Endometrial microvascular endothelial cells (primary cell): ENCODE measurements around the gene NOTCH1. TPM values are rescaled to one million over a fixed set of nuclear protein-coding genes. Genes with fewer than 3 reads are reported as not detected.
"Not testable (repeated sequence)": the region's sequence is repeated elsewhere in the genome, so short reads cannot be mapped to it uniquely, and the experiment has no call there.

Experiments used
- in situ Hi-C: cut with HindIII; loops from 2 replicates; pipeline ENCODE4 v1.10.0; 2017; ENCODE audit warnings: low sequenced_read_pairs, low pct_unique_long_range_greater_than_20kb; ENCODE audit errors: inconsistent ontology term
- total RNA-seq: library from RNA; depleted of rRNA; stranded (reverse); fragments of >200 nt; gene quantifications from one replicate; pipeline ENCODE4 v1.2.3, GENCODE V29; 2015; ENCODE audit errors: inconsistent ontology term

Gene NOTCH1
- total RNA-seq, 1 donor from 2014 or later: 63.9 TPM

DNA sequence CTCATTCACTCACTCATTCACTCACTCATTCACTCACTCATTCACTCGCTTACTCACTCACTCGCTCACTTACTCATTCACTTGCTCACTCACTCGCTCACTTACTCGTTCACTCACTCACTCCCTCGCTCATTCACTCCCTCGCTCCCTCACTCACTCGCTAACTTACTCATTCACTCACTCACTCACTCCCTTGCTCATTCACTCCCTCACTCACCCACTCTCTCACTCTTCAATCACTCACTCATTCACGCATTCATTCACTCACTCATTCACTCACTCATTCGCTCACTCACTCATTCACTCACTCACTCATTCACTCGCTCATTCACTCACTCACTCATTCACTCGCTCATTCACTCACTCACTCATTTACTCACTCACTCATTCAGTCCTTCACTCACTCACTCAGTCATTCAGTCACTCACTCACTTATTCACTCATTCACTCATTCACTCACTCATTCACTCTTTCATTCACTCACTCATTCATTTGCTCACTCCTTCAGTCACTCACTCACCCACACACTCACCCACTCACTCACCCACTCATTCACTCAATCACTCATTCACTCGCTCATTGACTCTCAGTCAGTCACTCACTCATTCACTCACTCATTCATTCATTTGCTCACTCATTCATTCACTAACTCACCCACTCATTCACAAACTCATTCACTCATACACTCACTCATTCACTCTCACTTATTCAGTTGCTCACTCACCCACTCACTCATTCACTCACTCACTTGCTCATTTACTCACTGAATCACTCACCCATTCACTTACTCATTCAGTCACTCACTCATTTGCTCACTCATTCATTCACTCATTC is 36.0 kb upstream of the NOTCH1 start:
- in situ Hi-C loops: no loop called here

DNA sequence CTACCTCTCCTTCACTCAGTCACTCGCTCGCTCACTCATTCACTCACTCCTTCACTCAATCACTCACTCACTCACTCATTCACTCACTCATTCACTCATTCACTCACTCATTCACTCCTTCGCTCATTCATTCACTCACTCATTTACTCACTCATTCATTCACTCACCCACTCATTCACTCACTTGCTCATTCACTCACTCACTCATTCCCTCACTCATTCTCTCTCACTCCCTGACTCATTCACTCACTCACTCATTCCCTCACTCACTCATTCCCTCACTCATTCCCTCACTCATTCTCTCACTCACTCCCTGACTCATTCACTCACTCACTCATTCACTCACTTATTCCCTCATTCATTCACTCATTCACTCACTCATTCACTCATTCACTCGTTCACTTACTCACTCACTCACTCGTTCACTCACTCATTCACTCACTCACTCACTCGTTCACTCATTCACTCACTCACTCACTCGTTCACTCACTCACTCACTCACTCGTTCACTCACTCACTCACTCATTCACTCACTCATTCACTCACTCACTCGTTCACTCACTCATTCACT is 33.9 kb upstream of the NOTCH1 start:
- in situ Hi-C loops: not testable (repeated sequence)

DNA sequence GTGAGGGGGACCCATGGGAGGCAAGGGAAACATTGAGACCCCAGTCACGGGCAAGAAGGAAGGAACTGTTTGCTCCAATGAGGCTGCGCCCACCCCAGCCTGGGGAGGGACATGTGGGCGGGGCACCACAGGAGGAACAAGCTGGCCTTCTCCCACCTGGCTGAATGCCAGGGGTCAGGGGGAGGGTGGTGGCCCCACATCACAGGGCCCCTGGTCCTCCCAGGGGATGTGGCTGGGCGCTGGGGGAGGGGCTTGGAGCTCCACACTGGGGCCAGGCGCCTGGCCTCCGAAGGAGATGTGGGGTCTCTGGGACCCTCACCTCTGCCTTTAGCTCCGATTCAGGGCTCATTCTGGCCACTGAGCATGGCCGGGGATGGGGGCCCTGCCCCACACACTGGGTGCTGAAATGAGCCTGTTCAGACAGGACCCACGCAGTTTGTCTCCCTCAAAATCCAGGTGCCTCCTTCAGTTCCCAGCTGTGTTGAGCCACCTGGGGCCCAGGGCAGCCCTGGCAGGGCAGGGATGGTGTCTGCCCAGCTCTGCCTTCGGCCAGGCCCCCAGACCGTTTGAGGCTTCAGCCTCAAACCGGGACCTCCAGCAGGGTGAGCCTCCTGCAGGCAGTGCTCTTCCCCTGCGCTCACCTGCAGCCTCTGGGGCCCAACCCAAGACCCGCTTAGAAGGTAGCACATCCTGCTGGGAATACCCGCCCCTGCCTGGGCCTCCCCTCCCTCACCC is 33.2 kb upstream of the NOTCH1 start:
- in situ Hi-C loops: no loop called here

DNA sequence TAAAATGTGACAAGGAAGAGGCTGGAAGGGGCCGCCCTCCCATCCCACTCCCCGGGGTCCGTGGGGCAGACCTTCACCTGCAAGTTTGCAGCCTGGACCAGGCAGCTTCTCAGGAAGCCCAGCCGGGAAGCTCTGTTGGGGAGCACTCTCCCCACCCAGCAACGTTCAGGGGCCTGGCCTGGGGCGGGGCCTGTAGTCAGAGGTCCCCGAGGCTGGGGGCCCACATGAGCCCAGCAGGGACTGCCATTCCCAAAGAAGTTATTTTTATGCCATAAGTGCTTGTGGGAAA is 32.7 kb upstream of the NOTCH1 start:
- in situ Hi-C loops: no loop called here

DNA sequence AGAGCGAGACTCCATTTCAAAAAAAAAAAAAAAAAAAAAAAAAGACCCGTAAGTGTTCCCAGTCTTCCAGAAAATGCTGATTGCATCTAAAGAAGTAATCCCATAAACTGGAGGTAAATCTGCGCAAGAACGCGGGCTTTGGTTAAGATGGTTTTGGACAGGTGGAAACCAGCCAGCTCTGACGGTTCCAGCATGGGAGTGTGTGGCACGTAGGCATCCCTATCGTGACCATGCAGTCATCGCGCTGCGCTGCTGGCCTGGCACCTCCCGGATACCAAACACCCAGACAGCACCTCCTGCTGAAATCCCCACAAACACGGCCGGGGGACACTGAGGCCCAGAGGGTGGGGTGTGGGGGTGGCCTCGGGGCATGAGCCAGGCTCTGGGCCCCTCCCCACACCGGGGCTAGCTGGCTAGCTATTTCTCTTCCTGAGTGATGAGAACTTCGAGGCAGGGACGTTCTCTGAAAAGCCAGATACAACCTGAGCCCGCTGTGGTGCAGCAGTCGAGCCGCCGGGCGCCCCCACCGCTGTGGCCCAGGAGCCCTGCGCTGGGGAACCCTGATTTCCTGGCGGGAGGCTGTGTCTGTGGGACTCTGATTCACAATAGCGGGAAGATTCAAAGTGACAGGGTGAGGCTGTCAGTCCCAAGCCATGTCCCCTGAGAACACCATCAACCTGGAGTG is 32.2 kb upstream of the NOTCH1 start:
- in situ Hi-C loops: no loop called here

DNA sequence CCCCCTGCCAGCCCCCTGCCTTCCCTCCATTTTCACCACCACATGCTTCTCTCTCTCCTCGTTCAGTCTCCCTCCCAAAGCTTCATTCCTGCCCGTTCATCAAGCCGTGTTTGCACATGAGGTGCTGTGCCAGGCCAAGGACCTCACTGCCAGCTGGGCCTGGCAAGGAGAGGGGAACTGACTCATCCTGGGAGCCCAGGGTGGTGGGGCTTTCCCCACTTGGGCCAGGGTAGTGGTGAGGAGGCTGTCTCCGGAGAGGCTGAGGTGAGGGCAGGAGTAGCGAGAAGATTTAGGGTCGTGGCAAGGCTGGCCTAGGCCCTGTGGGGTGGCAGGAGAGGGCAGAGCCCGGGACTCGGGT is 30.4 kb upstream of the NOTCH1 start:
- in situ Hi-C loops: no loop called here

DNA sequence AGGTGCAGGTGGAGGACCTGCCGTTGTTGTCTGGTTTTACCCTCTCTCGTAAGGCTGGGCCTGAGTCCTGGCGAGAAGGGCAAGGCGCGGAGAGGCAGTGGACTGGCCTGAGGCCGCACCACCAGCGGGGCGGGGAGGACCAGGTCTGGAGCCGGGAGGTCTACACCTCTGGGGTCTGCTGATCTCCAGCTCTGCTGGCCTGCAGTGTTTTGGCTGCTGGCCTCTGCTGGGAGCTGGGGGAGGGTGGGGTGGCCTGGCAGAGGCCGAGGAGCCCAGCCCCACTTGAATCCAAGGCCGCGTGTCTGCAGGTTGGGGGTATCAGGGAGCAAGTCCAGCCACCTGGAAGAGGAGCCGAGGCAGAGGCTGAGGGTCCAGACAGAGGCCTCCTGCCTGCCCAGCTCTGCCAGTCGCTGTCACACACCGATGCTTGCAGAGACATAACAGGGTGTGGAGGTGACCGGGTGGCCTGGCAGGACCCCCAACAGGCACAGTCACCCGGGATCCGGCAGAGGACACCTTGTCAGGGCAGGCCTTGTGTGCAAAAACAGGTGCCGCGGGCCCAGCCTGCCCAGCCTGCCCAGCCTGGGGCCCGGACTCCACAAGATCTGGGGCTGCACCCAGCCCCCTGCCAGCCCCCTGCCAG is 29.9 kb upstream of the NOTCH1 start:
- in situ Hi-C loops: no loop called here

DNA sequence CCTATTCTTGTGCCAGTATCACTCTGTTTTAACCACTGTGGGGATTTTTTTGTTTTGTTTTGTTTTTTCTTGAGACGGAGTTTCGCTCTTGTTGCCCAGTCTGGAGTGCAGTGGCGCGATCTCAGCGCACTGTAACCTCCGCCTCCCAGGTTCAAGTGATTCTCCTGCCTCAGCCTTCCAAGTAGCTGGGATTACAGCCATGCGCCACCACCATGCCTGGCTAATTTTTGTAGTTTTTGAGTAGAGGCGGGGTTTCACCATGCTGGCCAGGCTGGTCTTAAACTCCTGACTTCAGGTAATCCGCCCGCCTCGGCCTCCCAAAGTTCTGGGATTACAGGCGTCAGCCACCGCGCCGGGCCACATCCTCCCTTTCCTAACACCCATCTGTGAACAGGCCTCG is 28.8 kb upstream of the NOTCH1 start:
- in situ Hi-C loops: not testable (repeated sequence)

DNA sequence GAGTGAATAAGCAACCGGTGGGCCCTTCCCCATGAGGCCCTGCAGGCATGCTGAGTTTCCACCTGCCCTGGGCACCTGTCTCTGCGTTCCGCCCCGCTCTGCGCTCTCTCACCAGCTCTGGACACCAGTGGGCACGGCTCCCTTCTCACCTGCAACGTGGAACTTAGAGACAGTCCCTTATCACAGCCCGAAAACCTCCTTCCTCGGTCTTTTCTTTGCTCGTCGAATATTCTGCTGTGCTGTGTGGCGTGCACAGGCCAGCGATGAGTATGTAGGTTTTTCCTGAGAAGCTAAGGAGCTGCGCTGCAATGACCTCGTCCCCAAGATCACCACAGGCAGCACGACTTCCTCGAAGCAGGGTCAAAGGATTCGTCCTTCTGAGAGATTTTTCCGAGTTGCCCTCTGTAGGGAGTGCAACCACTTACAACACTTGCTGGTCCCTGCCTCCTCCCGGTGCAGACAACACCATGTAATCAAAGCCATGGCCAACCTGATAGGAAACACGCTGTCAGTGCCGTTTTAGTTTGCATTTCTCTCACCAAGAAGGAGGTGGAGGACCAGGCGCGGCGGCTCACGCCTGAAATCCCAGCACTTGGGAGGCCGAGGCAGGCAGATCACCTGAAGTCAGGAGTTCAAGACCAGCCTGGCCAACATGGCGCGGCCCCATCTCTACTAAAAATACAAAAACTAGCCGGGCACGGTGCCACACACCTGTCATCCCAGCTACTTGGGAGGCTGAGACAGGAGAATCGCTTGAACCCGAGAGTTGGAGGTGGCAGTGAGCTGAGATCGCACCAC is 27.2 kb upstream of the NOTCH1 start:
- in situ Hi-C loops: no loop called here

DNA sequence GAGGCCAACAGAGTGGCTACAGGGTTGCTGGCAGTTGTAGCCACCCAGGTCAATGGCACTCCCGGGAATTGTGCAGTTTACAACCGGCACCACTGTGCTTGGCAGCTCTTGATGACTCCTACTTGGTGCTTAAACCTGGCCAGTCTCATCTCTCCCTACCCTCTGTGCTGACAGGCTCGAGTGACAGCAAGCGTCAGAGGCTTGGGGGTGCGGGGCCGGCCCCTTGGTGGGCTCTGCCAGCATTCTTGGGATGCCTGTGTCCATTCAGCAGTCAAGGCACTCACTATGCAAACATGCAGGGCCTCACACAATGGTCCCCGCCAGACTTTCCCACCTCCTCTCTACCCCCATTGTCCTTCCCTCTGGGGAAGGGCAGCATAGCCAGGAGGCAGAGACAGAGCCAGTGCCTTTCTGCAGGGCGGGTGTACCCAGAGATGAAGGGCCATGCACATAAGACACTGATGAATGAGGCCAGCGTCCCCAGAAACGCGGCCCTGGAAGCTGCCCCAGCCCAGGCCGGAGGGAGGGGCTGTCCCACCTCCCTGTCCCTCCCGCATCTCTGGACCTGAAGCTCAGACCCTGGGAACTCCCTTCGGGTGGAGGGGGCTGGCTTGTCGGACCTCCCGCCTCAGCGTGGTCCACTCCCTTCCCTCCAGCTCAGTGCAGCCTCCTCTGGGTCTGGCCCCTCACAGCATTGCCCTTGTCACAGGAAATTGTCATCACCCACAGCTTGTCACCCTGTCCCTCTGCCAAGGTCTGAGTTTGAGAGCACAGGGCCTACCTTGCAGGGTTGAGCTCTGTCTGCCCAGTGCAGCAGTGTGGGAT is 26.4 kb upstream of the NOTCH1 start:
- in situ Hi-C loops: no loop called here

DNA sequence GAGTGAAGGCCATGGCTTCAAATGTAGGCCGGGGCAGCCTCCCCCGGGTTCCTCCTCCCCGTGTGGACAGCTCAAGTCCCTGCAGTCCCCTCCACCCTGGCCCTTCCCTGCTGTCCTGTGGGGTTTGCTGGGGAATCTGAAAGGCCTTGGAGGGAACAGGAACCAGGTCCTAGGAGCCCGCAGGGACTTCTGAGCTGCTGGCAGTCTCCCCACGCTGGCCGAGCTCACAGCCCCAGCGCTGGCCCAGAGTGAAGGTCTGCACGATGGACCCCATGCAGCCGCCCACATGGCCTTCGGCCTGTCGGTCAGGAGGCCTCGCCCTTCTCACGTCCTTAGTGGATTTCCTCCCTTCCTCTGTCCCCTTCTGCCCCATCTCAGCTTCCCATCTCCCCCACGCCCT is 25.7 kb upstream of the NOTCH1 start:
- in situ Hi-C loops: no loop called here

DNA sequence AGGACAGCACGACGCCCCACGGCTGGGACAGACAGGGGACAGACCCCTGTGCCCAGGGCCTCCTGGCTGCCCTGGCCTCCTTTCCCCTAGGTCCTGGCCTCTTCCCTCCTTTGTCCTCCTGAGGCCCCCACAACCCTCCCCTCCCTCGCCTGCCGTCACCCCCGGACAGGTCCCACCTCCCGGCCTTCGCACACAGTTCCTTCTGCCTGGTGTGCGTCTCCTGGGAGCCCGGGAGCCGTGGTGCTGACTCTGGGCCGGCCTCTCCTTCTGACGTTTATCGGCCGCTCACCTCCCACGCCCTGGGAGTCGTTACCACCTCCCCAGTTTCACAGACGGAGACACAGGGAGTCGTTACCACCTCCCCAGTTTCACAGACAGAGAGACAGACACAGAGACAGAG is 25.1 kb upstream of the NOTCH1 start:
- in situ Hi-C loops: no loop called here

DNA sequence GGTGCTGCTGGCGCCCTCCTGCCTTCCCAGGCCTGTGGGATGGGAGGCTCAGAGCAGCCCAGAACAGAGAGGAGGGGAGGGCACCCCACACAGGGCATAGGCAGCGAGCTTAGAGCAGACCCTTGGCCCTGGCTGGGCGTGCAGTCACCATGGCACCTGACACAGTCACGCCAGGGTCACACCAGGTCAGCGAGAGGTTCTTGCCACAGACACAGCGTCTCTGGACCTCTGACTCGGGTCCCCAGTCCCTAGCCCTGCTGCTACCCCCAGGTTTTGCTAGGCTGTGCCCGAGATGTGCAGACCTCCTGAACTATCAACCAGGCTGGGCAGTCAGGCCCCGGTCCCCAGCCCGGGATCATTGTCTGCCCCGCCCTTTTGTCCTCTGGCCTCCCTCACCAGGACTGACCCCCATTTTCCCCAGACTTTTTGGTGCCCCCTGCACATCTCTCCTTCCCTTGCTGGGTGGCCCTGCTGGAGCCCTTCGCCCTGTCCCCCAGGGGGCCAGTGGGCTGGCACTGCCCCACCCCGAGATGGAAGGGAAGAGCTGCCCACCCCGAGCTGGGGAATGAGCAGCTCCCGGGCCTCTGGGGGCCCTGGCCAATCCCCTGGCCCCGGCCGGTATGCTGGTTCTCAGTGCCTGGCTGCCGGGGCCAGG is 24.5 kb upstream of the NOTCH1 start:
- in situ Hi-C loops: no loop called here

DNA sequence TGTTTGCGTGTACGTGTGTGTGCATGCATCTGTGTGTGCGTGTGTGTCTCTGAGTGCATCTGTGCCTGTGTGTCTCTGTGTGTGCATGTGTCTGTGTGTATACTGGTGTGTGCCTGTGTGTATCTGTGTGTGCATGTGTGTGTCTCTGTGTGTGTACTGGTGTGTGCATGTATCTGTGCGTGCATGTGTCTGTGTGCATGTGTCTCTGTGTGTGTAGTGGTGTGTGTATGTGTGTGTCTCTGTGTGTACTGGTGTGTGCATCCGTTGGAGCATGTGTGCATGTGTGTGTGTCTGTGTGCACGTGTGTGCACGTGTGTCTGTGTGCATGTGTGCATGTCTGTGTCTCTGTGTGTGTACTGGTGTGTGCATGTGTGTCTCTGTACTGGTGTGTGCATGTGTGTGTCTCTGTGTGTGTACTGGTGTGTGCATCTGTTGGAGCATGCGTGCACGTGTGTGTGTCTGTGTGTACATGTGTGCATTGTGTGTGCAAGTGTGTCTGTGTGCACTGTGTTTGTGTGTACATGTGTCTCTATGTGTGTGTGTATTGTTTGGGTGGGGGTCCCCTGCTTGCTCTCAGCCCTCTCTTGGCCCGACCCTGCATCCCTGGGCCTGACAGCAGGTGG is 23.8 kb upstream of the NOTCH1 start:
- in situ Hi-C loops: no loop called here

DNA sequence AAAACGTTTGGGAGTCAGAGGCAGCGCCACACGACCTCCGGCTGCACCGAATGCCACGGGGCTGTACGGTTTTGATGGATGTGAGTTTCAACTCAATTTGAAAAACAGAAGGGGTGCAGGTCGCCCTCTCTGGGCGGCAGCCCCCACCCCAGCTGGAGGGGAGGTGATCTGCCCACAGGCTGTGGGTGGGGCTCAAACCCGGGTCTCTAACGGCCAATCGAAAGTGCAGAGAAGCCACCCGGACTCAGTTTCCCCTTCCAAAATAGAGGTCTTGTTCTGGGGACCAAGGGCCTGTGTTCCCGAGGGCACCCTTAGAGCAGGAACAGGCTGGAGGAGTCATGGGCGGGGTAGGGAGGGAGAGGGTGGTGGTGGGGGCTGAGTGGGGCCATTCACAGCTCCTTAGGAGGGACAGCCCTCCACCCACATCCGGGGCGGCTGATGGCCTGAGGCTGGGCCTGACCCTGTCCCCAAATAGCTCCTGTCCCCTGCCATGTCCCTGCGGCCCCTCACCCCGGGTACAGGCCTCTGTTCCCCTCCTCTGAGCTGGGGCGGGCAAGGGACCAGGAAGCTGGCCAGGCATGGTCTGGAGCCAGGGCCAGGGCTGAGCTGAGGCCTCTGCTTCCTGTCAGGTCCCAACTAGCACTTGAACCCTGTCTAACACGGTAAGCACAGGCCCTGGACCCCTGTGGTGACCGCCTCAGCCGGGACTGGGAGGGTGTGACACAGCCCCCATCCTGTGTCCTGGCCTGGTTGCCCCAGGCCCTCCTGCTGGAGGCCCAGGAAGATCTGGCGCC is 22.6 kb upstream of the NOTCH1 start:
- in situ Hi-C loops: no loop called here

DNA sequence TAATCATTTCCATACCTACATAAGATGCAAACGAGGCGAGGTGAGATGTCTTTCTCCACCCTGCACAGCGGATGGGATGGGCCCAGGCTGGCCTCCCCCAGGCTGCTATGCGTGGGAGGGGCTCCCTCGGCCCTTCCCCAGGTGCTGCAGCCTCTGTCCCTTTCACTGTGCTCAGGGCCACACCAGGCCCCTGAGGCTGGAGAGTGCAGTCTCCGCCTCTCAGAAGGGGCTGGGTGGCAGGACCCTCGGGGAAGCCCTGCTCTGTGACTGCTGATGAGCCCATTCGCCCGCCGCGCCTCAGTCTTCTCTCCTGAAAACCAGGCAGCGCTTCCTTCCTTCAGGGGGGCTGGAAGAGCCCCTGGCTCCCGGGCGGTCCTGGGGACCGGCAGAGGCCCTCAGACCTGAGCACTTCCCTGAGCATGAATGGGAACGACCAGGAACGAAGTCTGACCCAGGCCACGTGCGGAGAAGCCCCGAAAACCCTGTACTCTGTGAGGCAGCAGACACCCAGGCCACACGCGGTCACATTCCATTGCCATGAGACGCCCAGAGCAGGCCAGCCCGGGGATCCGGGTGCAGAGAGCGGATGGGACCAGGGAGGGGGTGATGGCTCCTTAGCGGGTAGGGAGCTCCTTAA is 21.9 kb upstream of the NOTCH1 start:
- in situ Hi-C loops: no loop called here
